Measurements from ENCODE around the gene NFKBIE. TPM values are rescaled to one million over a fixed set of nuclear protein-coding genes. Genes with fewer than 3 reads are reported as not detected.

NFKBIE gene
- total and polyA plus RNA-seq, 8 donors, result 0.89 to 23.5 (median 10.3) TPM; not detected in 2

DNA sequence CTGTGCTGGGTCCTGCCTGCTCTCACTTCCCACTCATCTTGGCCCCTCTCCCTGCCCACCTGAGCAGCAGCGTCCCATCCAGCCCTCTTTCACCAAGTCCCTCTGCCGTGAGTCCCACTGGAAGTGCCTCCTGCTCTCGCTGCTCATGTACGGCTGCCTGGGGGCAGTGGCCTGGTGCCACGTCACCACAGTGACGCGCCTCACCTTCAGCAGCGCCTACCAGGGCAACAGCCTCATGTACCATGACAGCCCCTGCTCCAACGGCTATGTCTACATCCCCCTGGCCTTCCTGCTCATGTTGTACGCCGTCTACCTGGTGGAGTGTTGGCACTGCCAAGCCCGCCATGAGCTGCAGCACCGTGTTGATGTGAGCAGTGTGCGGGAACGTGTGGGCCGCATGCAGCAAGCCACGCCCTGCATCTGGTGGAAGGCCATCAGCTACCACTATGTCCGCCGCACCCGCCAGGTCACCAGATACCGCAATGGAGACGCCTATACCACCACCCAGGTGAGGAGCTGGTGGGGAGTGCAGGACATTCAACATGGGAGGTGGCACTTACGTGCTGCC lies 7.7 kb upstream of the NFKBIE start:
- no peak for DNase-seq
- Histone ChIP-seq H3K27ac (no peak overlapping the region), H3K36me3 (no peaks in the 10 kb centered on the region), H3K27me3 (peaks cover 4 to 100% (median 85%) of the 10 kb centered on the region in 3 donors), H3K4me1 (peaks cover 19 to 28% (median 25%) of the 10 kb centered on the region in 4 donors), H3K9me3 (no peaks in the 10 kb centered on the region), H3K4me3 (no peak overlapping the region)
- WGBS, 5 donors, result 79 to 87% (median 83%) methylated on average over 20 to 23 of the region's 23 CpGs
- TF ChIP-seq, protein P1, sequence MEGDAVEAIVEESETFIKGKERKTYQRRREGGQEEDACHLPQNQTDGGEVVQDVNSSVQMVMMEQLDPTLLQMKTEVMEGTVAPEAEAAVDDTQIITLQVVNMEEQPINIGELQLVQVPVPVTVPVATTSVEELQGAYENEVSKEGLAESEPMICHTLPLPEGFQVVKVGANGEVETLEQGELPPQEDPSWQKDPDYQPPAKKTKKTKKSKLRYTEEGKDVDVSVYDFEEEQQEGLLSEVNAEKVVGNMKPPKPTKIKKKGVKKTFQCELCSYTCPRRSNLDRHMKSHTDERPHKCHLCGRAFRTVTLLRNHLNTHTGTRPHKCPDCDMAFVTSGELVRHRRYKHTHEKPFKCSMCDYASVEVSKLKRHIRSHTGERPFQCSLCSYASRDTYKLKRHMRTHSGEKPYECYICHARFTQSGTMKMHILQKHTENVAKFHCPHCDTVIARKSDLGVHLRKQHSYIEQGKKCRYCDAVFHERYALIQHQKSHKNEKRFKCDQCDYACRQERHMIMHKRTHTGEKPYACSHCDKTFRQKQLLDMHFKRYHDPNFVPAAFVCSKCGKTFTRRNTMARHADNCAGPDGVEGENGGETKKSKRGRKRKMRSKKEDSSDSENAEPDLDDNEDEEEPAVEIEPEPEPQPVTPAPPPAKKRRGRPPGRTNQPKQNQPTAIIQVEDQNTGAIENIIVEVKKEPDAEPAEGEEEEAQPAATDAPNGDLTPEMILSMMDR (IDR thresholded peaks at IDR 0.05), result no peak
- TF ChIP-seq POLR2A (IDR thresholded peaks at IDR 0.05), result no peak
- TF ChIP-seq POLR2AphosphoS5 (IDR thresholded peaks at IDR 0.05), result no peak
- TF ChIP-seq EP300 (IDR thresholded peaks at IDR 0.05), result no peak
- intact Hi-C loops (cut with DNase I; ENCODE audit: low total_unique reads), result no loop called here

DNA sequence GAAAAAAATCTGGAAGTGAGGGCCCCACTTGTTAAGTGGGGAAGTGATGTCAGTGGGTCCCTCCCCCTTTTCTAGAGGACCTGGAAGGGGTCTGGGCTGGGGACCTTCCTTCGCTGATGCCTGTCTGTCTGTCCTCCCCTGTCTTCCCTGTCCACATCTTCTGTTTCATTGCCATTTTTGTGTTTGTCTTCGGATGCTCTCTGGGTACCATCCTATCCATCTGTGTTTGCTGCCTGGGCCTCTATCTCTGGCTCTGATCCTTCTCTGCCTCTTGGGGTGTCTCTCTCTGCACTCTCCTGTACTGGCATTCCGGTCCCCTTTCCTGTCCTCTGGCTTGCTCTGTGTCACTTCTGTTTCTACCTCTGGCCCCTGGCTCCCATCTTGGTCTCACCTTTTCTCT lies 7.2 kb upstream of the NFKBIE start:
- Histone ChIP-seq H3K4me3 (no peak overlapping the region), H3K4me1 (peaks cover 19 to 28% (median 25%) of the 10 kb centered on the region in 4 donors), H3K9me3 (no peaks in the 10 kb centered on the region), H3K27me3 (peaks cover 4 to 97% (median 80%) of the 10 kb centered on the region in 3 donors), H3K36me3 (no peaks in the 10 kb centered on the region), H3K27ac (no peak overlapping the region)
- intact Hi-C loops (cut with DNase I; ENCODE audit: low total_unique reads), result no loop called here
- DNase-seq, result no peak
- TF ChIP-seq, protein P1 (IDR thresholded peaks at IDR 0.05), result no peak
- no peak for TF ChIP-seq EP300 (IDR thresholded peaks at IDR 0.05)
- WGBS, 5 donors, result 81 to 84% (median 83%) methylated on average over 3 of the region's 3 CpGs

DNA sequence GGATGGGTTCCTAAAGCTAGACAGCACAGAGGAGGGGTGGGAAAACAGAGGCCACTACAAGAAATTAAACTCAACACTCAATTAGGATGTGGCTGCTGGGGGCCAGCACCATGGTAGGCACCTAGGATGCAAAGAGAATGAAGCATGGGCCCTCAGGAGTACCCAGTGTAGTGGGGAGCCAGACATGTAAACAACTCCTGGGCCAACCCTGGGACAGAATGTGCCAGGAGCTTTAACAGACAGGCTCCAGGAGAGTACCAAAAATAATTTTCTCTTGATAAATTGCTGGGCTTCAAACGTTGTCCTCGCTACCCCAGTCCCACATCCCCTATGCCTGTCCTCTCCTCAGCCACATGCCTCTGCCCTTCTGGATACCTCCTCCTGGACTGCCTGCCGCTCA lies 6.6 kb upstream of the NFKBIE start:
- no peak for DNase-seq
- H3K27me3 ChIP-seq, result peaks cover 4 to 91% (median 74%) of the 10 kb centered on the region in 3 donors
- TF ChIP-seq EP300 (IDR thresholded peaks at IDR 0.05) (no peak), POLR2A (IDR thresholded peaks at IDR 0.05) (no peak)
- intact Hi-C loops (cut with DNase I; ENCODE audit: low total_unique reads), result no loop called here
- no peak overlapping the region for H3K4me3 ChIP-seq
- H3K4me1 ChIP-seq, result peaks cover 19 to 28% (median 25%) of the 10 kb centered on the region in 4 donors
- H3K9me3 ChIP-seq, result no peaks in the 10 kb centered on the region
- H3K36me3 ChIP-seq, result no peaks in the 10 kb centered on the region
- WGBS, 5 donors, result 49 to 79% (median 58%) methylated on average over 3 of the region's 3 CpGs
- H3K27ac ChIP-seq, result no peak overlapping the region

DNA sequence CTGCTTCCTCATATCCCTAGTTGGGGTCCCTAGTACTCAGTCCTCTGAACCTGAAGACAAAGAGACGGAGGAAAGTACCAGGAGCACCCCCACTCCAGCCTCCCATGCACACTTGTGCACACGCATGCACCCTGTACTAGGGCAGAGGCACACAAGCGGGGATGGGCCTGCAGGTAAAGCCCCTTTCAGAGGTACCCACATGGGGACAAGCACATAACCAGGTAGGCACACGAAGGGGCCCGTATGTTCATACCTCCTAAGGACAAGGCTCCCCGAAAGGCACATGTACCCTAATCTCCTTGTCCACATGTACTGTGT lies 6.0 kb upstream of the NFKBIE start:
- H3K27ac ChIP-seq, result no peak overlapping the region
- H3K9me3 ChIP-seq, result no peaks in the 10 kb centered on the region
- H3K36me3 ChIP-seq, result no peaks in the 10 kb centered on the region
- H3K27me3 ChIP-seq, result peaks cover 4 to 86% (median 69%) of the 10 kb centered on the region in 3 donors
- no peak for TF ChIP-seq EP300 (IDR thresholded peaks at IDR 0.05)
- no peak for TF ChIP-seq POLR2A (IDR thresholded peaks at IDR 0.05)
- TF ChIP-seq, protein P1 (IDR thresholded peaks at IDR 0.05), result no peak
- no peak for TF ChIP-seq POLR2AphosphoS5 (IDR thresholded peaks at IDR 0.05)
- H3K4me3 ChIP-seq, result peak overlapping the region in 1 of 4 donors; percentile 58
- intact Hi-C loops (cut with DNase I; ENCODE audit: low total_unique reads), result no loop called here
- 76 to 87% (median 82%) methylated on average over 4 to 6 of the region's 6 CpGs for WGBS, 5 donors
- no peak for DNase-seq
- H3K4me1 ChIP-seq, result peaks cover 18 to 26% (median 22%) of the 10 kb centered on the region in 4 donors
